HEK293T (cell line): ENCODE results near the gene ITPRID1.

Source experiments
- ARNT ChIP-seq: fragments of 450-650 bp; IDR thresholded peaks from 2 replicates; pipeline ENCODE4 v1.6.1; 2017; ENCODE audit warnings: mild to moderate bottlenecking
- BHLHE40 ChIP-seq: fragments of 450-650 bp; IDR thresholded peaks from 2 replicates; pipeline ENCODE4 v1.6.1; 2016; ENCODE audit warnings: mild to moderate bottlenecking, moderate library complexity, borderline replicate concordance
- HDGF ChIP-seq: fragments of 450-650 bp; IDR thresholded peaks from 2 replicates; pipeline ENCODE4 v1.6.1; 2017; ENCODE audit warnings: antibody characterized with exemption, borderline replicate concordance
- L3MBTL2 ChIP-seq: fragments of 450-650 bp; conservative IDR thresholded peaks from 2 replicates; pipeline ENCODE4 v1.6.1; 2016; ENCODE audit warnings: mild to moderate bottlenecking
- LEF1 ChIP-seq: fragments of 450-650 bp; IDR thresholded peaks from 2 replicates; pipeline ENCODE4 v1.6.1; 2017; ENCODE audit warnings: mild to moderate bottlenecking, borderline replicate concordance
- SP1 ChIP-seq: fragments of 450-650 bp; IDR thresholded peaks from 2 replicates; pipeline ENCODE4 v1.6.1; 2017
- TARDBP ChIP-seq: fragments of 450-650 bp; IDR thresholded peaks from 2 replicates; pipeline ENCODE4 v1.6.1; 2016
- ZNF384 ChIP-seq: fragments of 450-650 bp; IDR thresholded peaks from 2 replicates; pipeline ENCODE4 v1.6.1; 2016

- TF ChIP-seq TARDBP: no peak
- no peak for TF ChIP-seq BHLHE40
- no peak for TF ChIP-seq LEF1
- TF ChIP-seq SP1: no peak
- TF ChIP-seq HDGF: no peak
- no peak for TF ChIP-seq L3MBTL2
- TF ChIP-seq ZNF384: no peak
- TF ChIP-seq ARNT: no peak
Measured at GRCh38 chr7:31663072-31663471, 149.2 kb downstream of the ITPRID1 start.
